Putamen (tissue), 1 donor: Measurements from ENCODE around the gene CPPED1.

Source experiments
- DNase-seq: peaks from one replicate; pipeline ENCODE4 v3.0.0-alpha.2; 2016; ENCODE audit warnings: low spot score

Gene CPPED1

GRCh38 chr16:12680531-12680930, 123.2 kb downstream of the CPPED1 start:
- no peak for DNase-seq

- DNase-seq = no peak
Measured at GRCh38 chr16:12679660-12680272, 123.9 kb downstream of the CPPED1 start.

GRCh38 chr16:12678983-12679382, 124.7 kb downstream of the CPPED1 start:
- no peak for DNase-seq

GRCh38 chr16:12677502-12677901, 126.2 kb downstream of the CPPED1 start:
- DNase-seq = no peak

- no peak for DNase-seq
Measured at GRCh38 chr16:12675852-12676251, 127.8 kb downstream of the CPPED1 start.

- DNase-seq = no peak
Measured at GRCh38 chr16:12675046-12675445, 128.6 kb downstream of the CPPED1 start.

GRCh38 chr16:12674524-12674923, 129.2 kb downstream of the CPPED1 start:
- no peak for DNase-seq

- DNase-seq = no peak
Measured at GRCh38 chr16:12674071-12674470, 129.6 kb downstream of the CPPED1 start.

- DNase-seq = no peak
Measured at GRCh38 chr16:12673466-12673865, 130.2 kb downstream of the CPPED1 start.

GRCh38 chr16:12672986-12673385, 130.7 kb downstream of the CPPED1 start:
- DNase-seq = no peak

GRCh38 chr16:12669908-12670307, 133.8 kb downstream of the CPPED1 start:
- no peak for DNase-seq

GRCh38 chr16:12667909-12668308, 135.8 kb downstream of the CPPED1 start:
- no peak for DNase-seq

GRCh38 chr16:12664164-12664733, 139.4 kb downstream of the CPPED1 start:
- no peak for DNase-seq

- no peak for DNase-seq
Measured at GRCh38 chr16:12661656-12662172, 142.0 kb downstream of the CPPED1 start.

- no peak for DNase-seq
Measured at GRCh38 chr16:12659871-12660270, 143.8 kb downstream of the CPPED1 start.

GRCh38 chr16:12658506-12658905, 145.2 kb downstream of the CPPED1 start:
- no peak for DNase-seq

GRCh38 chr16:12655537-12655936, 148.2 kb downstream of the CPPED1 start:
- DNase-seq = no peak

GRCh38 chr16:12653820-12654392, 149.8 kb downstream of the CPPED1 start:
- DNase-seq = no peak

- no peak for DNase-seq
Measured at GRCh38 chr16:12652924-12653323, 150.8 kb downstream of the CPPED1 start.

GRCh38 chr16:12651765-12652512, 151.7 kb downstream of the CPPED1 start:
- no peak for DNase-seq

GRCh38 chr16:12649356-12649755, 154.3 kb downstream of the CPPED1 start:
- no peak for DNase-seq

- peak; percentile 77 for DNase-seq
Measured at GRCh38 chr16:12646490-12647274, 157.0 kb downstream of the CPPED1 start.
